ENCODE results near the gene MGST1. TPM values are rescaled to one million over a fixed set of nuclear protein-coding genes. Genes with fewer than 3 reads are reported as not detected.
A peak's percentile ranks its signal among the peaks of the same experiment; 100 is the strongest.

The MGST1 gene
- polyA plus RNA-seq, 1 experiment: 656 TPM

- H3K27me3 ChIP-seq (ENCODE audit: control insufficient read depth, insufficient read depth, low read length): no peaks in the 10 kb centered on the region
- H3K4me3 ChIP-seq (ENCODE audit: low read depth, low read length): no peak overlapping the region
- H3K27ac ChIP-seq (ENCODE audit: low read depth, low read length): no peak overlapping the region
- CTCF ChIA-PET: interaction anchor here (0.6 to 2.4 kb wide), 11 partner anchors 8 to 563 kb away, joined by 3 to 11 read pairs (median 3); no protein-coding TSS in a partner anchor
- no peak for DNase-seq (ENCODE audit: low read depth, low spot score)
- peak; percentile 72 for TF ChIP-seq CTCF (IDR thresholded peaks at IDR 0.05; ENCODE audit: low read depth, low read length)
- no peaks in the 10 kb centered on the region for H3K9me3 ChIP-seq (ENCODE audit: control insufficient read depth, insufficient read depth, low read length)
- POLR2A ChIA-PET: interaction anchor here (1.2 kb wide), 1 partner anchor 12 kb away, joined by 5 read pairs; no protein-coding TSS in a partner anchor
Observed at GRCh38 chr12:16359512-16360491, 12.4 kb downstream of the MGST1 start.

DNA sequence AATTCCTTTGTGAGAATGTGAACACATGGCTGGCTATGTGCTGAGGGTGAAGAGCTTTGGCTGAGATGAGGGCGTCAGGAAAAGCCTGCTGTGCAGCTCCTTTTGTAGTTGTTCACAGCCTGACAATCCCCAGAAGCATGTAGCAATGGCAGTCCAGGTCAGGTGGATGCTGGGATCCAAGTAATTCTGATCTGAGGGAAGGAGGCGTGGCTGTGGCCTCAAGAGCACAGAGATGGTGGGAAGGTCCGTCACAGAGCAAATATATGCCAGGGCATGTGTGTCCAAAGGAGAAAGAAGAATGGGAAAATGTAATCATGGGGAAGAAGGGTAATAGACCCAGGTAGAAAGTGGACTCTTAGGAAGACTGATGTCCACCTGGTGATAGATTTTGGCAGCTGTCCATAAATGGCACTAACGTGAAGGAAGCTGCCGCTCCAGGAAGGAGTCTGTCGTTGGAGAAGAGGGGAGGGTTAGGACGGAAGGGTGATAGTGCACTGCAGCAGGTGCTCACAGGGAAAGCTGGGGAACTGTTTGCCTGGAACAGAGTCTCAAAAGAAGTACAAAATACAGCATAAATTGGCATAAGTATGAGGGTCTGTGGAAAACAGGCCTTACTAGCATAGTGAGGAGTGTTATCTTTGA, 13.8 kb downstream of the MGST1 start:
- no peak overlapping the region for H3K27ac ChIP-seq (ENCODE audit: low read depth, low read length)
- no peaks in the 10 kb centered on the region for H3K27me3 ChIP-seq (ENCODE audit: control insufficient read depth, insufficient read depth, low read length)
- ChIA-PET CTCF (interaction anchor here (0.9 to 2.4 kb wide), 4 partner anchors 10 to 379 kb away, joined by 3 to 11 read pairs (median 5); no protein-coding TSS in a partner anchor), POLR2A (interaction anchor here (0.7 to 1.2 kb wide), 2 partner anchors 13 to 303 kb away, joined by 5 read pairs; no protein-coding TSS in a partner anchor)
- H3K4me3 ChIP-seq (ENCODE audit: low read depth, low read length): no peak overlapping the region
- no peak for TF ChIP-seq CTCF (IDR thresholded peaks at IDR 0.05; ENCODE audit: low read depth, low read length)
- no peak for DNase-seq (ENCODE audit: low read depth, low spot score)
- H3K9me3 ChIP-seq (ENCODE audit: control insufficient read depth, insufficient read depth, low read length): no peaks in the 10 kb centered on the region

DNA sequence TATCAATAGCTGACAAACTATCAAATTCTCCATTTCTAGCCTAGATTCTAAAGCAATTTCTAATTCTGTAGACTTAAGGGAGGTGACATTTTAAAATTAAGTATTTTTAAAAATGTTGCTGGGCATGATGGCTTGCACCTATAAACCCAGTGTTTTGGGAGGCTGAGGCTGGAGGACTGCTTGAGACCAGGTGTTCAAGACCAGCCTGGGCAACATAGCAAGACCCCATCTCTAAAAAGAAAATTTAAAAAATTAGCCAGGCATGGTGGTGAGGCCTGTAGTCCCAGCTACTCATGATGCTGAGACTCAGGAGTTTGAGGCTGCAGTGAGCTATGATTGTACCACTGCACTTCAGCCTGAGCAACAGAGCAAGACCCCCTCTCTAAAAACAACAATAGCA, 15.1 kb downstream of the MGST1 start:
- Histone ChIP-seq H3K27ac (ENCODE audit: low read depth, low read length) (no peak overlapping the region), H3K27me3 (ENCODE audit: control insufficient read depth, insufficient read depth, low read length) (no peaks in the 10 kb centered on the region), H3K4me3 (ENCODE audit: low read depth, low read length) (no peak overlapping the region), H3K9me3 (ENCODE audit: control insufficient read depth, insufficient read depth, low read length) (no peaks in the 10 kb centered on the region)
- POLR2A ChIA-PET: no interaction called here
- CTCF ChIA-PET: interaction anchor here (0.8 to 1.4 kb wide), 2 partner anchors 9 to 23 kb away, joined by 3 to 5 read pairs; no protein-coding TSS in a partner anchor
- no peak for DNase-seq (ENCODE audit: low read depth, low spot score)
- TF ChIP-seq CTCF (IDR thresholded peaks at IDR 0.05; ENCODE audit: low read depth, low read length): no peak

DNA sequence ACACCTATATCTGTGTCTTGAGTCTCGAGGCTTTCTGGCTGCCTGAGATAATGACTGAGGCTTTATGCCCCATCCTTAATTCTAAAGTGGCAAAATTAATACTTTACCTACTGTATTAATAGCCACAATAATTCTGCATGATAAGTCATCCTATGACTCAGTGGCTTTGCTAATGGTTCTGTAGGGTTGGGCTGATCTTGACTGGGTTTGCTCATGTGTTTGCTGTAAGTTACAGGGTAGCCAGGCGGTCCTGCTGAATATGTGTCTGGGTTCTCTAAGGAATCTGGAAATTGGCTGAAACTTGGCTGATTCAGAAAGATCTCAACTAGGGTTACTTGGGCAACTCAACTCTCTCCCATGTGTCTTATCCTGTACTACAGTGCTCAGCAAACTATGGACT, 21.7 kb downstream of the MGST1 start:
- CTCF ChIA-PET: no interaction called here
- no peak for DNase-seq (ENCODE audit: low read depth, low spot score)
- TF ChIP-seq CTCF (IDR thresholded peaks at IDR 0.05; ENCODE audit: low read depth, low read length): no peak
- POLR2A ChIA-PET: no interaction called here
- no peak overlapping the region for H3K4me3 ChIP-seq (ENCODE audit: low read depth, low read length)
- no peaks in the 10 kb centered on the region for H3K27me3 ChIP-seq (ENCODE audit: control insufficient read depth, insufficient read depth, low read length)
- H3K9me3 ChIP-seq (ENCODE audit: control insufficient read depth, insufficient read depth, low read length): no peaks in the 10 kb centered on the region
- H3K27ac ChIP-seq (ENCODE audit: low read depth, low read length): no peak overlapping the region

All from AG04450 (cell line).